Panc1 (cell line): ENCODE data around the gene EYS.

Source experiments
- POLR2AphosphoS5 ChIP-seq: IDR thresholded peaks from 2 replicates; pipeline ENCODE4 v1.6.1; 2012; ENCODE audit warnings: mild to moderate bottlenecking, low read depth, low read length, moderate library complexity
- REST ChIP-seq, 2 experiments: IDR thresholded peaks; 2 replicates each; pipeline ENCODE4 v1.6.1; 2011 to 2012; ENCODE audit warnings: low read depth in 2 of 2, control low read depth in 1 of 2, low read length in 1 of 2, mild to moderate bottlenecking in 1 of 2, moderate library complexity in 1 of 2; ENCODE audit not compliant: insufficient read depth in 1 of 2
- SIN3A ChIP-seq: IDR thresholded peaks from 2 replicates; pipeline ENCODE4 v1.6.1; 2012; ENCODE audit warnings: low read depth, mild to moderate bottlenecking, low read length, moderate library complexity, borderline replicate concordance; ENCODE audit not compliant: insufficient read depth
- TCF7L2 ChIP-seq: IDR thresholded peaks from 2 replicates; pipeline ENCODE4 v1.6.1; 2011; ENCODE audit warnings: mild to moderate bottlenecking, low read depth, low read length, inconsistent platforms
- TF ChIP-seq, protein P1 (sequence below): fragments of 450-650 bp; IDR thresholded peaks from 2 replicates; pipeline ENCODE4 v1.5.1; 2017; ENCODE audit warnings: mild to moderate bottlenecking

- TF ChIP-seq REST (IDR thresholded peaks at IDR 0.05; ENCODE audit: insufficient read depth in 1 of 2, low read depth in 2 of 2, low read length in 1 of 2) = no peak
- TF ChIP-seq, protein P1, sequence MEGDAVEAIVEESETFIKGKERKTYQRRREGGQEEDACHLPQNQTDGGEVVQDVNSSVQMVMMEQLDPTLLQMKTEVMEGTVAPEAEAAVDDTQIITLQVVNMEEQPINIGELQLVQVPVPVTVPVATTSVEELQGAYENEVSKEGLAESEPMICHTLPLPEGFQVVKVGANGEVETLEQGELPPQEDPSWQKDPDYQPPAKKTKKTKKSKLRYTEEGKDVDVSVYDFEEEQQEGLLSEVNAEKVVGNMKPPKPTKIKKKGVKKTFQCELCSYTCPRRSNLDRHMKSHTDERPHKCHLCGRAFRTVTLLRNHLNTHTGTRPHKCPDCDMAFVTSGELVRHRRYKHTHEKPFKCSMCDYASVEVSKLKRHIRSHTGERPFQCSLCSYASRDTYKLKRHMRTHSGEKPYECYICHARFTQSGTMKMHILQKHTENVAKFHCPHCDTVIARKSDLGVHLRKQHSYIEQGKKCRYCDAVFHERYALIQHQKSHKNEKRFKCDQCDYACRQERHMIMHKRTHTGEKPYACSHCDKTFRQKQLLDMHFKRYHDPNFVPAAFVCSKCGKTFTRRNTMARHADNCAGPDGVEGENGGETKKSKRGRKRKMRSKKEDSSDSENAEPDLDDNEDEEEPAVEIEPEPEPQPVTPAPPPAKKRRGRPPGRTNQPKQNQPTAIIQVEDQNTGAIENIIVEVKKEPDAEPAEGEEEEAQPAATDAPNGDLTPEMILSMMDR = no peak
- TF ChIP-seq TCF7L2 = no peak
- TF ChIP-seq SIN3A = no peak
- no peak for TF ChIP-seq POLR2AphosphoS5
Measured at GRCh38 chr6:64713175-64713574, 993.9 kb downstream of the EYS start.
